Measurements from ENCODE around the gene GRK4. TPM values are rescaled to one million over a fixed set of nuclear protein-coding genes. Genes with fewer than 3 reads are reported as not detected.

Gene GRK4
- total RNA-seq, 1 donor from 2014 or later, result 2.1 TPM

DNA sequence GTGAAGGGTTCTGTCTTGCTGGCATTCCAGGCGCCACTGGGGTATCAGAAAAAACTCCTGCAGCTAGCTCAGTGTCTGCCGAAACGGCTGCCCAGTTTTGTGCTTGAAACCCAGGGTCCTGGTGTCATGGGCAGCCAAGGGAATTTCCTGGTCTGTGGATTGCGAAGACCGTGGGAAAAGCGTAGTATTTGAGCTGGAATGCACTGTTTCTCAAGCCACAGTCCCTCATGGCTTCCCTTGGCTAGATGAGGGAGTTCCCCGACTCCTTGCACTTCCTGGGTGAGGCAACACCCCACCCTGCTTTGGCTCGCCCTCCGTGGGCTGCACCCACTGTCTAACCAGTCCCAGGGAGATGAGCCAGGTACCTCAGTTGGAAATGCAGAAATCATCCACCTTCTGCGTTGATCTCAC, 40.2 kb upstream of the GRK4 start:
- no peaks in the 10 kb centered on the region for H3K27me3 Mint-ChIP-seq
- CTCF ChIA-PET, result interaction anchor here (1.6 kb wide), 1 partner anchor 12 kb away, joined by 3 read pairs; no protein-coding TSS in a partner anchor
- no peaks in the 10 kb centered on the region for H3K9me3 Mint-ChIP-seq
- H3K27ac Mint-ChIP-seq, result peak overlapping the region; percentile 79
- H3K4me1 Mint-ChIP-seq, result peaks cover 65% of the 10 kb centered on the region
- no peak for DNase-seq
- intact Hi-C loops (cut with micrococcal nuclease), result no loop called here
- TF ChIP-seq, protein P1, sequence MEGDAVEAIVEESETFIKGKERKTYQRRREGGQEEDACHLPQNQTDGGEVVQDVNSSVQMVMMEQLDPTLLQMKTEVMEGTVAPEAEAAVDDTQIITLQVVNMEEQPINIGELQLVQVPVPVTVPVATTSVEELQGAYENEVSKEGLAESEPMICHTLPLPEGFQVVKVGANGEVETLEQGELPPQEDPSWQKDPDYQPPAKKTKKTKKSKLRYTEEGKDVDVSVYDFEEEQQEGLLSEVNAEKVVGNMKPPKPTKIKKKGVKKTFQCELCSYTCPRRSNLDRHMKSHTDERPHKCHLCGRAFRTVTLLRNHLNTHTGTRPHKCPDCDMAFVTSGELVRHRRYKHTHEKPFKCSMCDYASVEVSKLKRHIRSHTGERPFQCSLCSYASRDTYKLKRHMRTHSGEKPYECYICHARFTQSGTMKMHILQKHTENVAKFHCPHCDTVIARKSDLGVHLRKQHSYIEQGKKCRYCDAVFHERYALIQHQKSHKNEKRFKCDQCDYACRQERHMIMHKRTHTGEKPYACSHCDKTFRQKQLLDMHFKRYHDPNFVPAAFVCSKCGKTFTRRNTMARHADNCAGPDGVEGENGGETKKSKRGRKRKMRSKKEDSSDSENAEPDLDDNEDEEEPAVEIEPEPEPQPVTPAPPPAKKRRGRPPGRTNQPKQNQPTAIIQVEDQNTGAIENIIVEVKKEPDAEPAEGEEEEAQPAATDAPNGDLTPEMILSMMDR (IDR thresholded peaks at IDR 0.05), result no peak
- no peak overlapping the region for H3K4me3 Mint-ChIP-seq
- peaks cover 92% of the 10 kb centered on the region for H3K36me3 Mint-ChIP-seq (ENCODE audit: low read depth)
- POLR2A ChIA-PET, result interaction anchor here (0.7 to 2.0 kb wide), 6 partner anchors 9 to 177 kb away, joined by 4 to 10 read pairs (median 4); no protein-coding TSS in a partner anchor
- no peak for ATAC-seq (ENCODE audit: low read depth)

DNA sequence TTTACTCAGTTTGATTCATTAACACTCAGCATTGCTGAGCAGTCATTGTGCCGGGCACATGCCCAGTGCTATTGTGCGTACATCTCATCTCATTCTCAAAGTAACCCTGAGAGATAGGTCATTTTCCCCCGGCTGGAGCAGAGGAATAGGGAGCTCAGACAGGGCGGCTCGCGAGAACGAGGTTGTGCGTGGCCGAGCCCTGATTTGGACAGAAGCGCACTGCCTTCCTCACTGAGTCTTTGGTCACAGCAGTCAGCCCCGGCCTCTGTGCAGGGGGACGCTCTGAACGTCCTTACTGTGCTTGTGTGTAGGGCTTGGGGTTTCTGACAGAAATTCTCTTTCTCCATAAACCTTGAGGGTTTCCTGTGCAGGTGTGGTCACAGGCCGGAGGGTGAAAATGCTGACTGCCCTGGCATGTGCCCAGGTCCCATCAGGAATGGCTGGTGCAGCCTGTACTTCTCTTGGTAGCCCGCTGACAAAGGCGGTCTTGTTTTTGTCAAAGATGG, 39.6 kb upstream of the GRK4 start:
- Mint-ChIP-seq H3K36me3 (ENCODE audit: low read depth) (peaks cover 92% of the 10 kb centered on the region), H3K27ac (peak overlapping the region; percentile 73), H3K4me3 (peak overlapping the region; percentile 19), H3K9me3 (no peaks in the 10 kb centered on the region), H3K27me3 (no peaks in the 10 kb centered on the region), H3K4me1 (peaks cover 59% of the 10 kb centered on the region)
- CTCF ChIA-PET, result interaction anchor here (1.2 kb wide), 1 partner anchor 160 kb away, joined by 5 read pairs; no protein-coding TSS in a partner anchor
- DNase-seq, result no peak
- intact Hi-C loops (cut with micrococcal nuclease), result no loop called here
- no peak for ATAC-seq (ENCODE audit: low read depth)
- POLR2A ChIA-PET, result interaction anchor here (1.2 to 2.0 kb wide), 5 partner anchors 12 to 178 kb away, joined by 4 to 7 read pairs (median 4); no protein-coding TSS in a partner anchor
- TF ChIP-seq, protein P1 (IDR thresholded peaks at IDR 0.05), result no peak

DNA sequence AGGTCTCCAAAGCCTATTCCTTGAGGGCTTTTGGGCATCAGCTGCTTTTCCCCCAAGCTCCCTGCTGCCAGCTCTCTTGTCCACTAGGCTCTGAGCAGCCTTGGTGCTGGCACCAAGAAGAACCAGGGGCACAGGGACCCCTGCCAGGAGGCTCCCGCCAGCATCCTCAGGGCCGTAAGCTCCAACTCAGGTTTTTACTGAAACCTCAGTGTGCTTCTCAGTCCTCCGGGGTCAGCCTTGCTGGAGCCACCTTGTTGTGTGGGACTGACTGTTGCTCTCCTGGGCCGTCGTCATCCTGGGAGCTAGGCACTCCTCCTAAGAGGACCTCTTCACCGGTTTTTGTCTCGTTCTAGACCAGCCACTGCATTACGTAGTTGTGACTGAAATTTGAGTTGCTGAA, 39.1 kb upstream of the GRK4 start:
- Mint-ChIP-seq H3K9me3 (no peaks in the 10 kb centered on the region), H3K4me3 (no peak overlapping the region), H3K27ac (no peak overlapping the region), H3K27me3 (no peaks in the 10 kb centered on the region), H3K4me1 (peaks cover 53% of the 10 kb centered on the region), H3K36me3 (ENCODE audit: low read depth) (peaks cover 94% of the 10 kb centered on the region)
- intact Hi-C loops (cut with micrococcal nuclease), result no loop called here
- TF ChIP-seq, protein P1 (IDR thresholded peaks at IDR 0.05), result no peak
- DNase-seq (no peak), ATAC-seq (ENCODE audit: low read depth) (no peak)
- ChIA-PET POLR2A (interaction anchor here (1.6 kb wide), 1 partner anchor 11 kb away, joined by 5 read pairs; no protein-coding TSS in a partner anchor), CTCF (interaction anchor here (1.2 kb wide), 1 partner anchor 160 kb away, joined by 5 read pairs; no protein-coding TSS in a partner anchor)

DNA sequence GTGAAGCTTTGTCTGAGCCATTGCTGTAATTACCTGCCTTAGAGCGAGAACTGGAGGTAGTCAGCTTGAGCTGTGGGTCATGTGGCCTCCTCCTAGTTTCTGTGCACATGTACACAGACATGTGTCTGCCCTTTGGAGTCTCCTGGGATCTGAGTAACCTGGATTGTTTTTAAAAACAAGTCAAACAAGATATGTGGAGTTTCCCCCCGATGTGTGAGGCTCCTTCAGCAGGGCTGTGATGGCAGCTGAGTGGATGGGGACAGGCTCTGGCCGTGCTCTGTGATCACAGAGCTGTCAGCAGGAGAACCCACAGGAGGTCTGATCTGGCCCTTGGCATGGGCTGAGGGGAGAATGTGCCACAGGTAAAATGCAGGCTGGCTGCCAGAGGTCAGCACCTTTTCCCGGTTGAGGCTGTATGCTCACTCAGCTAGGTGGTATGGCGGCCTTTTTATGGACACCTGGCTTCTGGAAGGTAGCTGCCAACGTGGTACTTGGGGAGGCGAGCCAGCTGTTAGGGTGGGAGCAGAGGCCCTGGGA, 38.5 kb upstream of the GRK4 start:
- Mint-ChIP-seq H3K27ac (no peak overlapping the region), H3K9me3 (no peaks in the 10 kb centered on the region), H3K36me3 (ENCODE audit: low read depth) (peaks cover 94% of the 10 kb centered on the region), H3K27me3 (no peaks in the 10 kb centered on the region), H3K4me3 (no peak overlapping the region), H3K4me1 (peaks cover 48% of the 10 kb centered on the region)
- TF ChIP-seq, protein P1 (IDR thresholded peaks at IDR 0.05), result no peak
- POLR2A ChIA-PET, result interaction anchor here (1.6 kb wide), 1 partner anchor 10 kb away, joined by 5 read pairs; no protein-coding TSS in a partner anchor
- ATAC-seq (ENCODE audit: low read depth), result no peak
- CTCF ChIA-PET, result interaction anchor here (1.2 kb wide), 1 partner anchor 161 kb away, joined by 5 read pairs; no protein-coding TSS in a partner anchor
- DNase-seq, result peak; percentile 4
- intact Hi-C loops (cut with micrococcal nuclease), result no loop called here

DNA sequence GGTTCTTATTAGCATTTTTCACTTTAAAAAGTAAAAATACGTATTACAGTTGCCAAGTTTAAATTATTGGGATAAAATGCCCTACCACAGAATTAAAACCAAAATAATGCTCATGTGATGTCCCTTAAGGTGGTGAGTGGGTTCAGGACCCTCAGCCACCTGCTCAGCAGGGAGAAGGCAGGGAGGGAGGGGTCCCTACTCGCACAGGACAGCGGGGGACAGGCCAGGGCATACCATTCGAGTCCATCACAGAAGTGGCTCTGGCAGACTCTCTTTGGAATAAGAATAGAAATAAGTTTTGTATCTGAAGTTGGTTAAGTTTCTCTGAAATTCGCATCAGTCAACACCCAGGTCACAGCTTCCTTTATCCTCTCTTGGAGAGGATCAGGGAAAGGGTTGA, 37.9 kb upstream of the GRK4 start:
- Mint-ChIP-seq H3K4me1 (peaks cover 44% of the 10 kb centered on the region), H3K4me3 (no peak overlapping the region), H3K27me3 (no peaks in the 10 kb centered on the region), H3K9me3 (no peaks in the 10 kb centered on the region), H3K36me3 (ENCODE audit: low read depth) (peaks cover 94% of the 10 kb centered on the region), H3K27ac (no peak overlapping the region)
- TF ChIP-seq, protein P1 (IDR thresholded peaks at IDR 0.05), result no peak
- POLR2A ChIA-PET, result interaction anchor here (1.6 kb wide), 1 partner anchor 10 kb away, joined by 5 read pairs; no protein-coding TSS in a partner anchor
- no peak for ATAC-seq (ENCODE audit: low read depth)
- intact Hi-C loops (cut with micrococcal nuclease), result no loop called here
- DNase-seq, result peak; percentile 0
- CTCF ChIA-PET, result no interaction called here
